Right renal cortex interstitium (tissue), 3 donors: ENCODE data around the gene HSPB7. TPM values are rescaled to one million over a fixed set of nuclear protein-coding genes. Genes with fewer than 3 reads are reported as not detected.
A peak's percentile ranks its signal among the peaks of the same experiment; 100 is the strongest.
"Not testable (repeated sequence)": the region's sequence is repeated elsewhere in the genome, so short reads cannot be mapped to it uniquely, and the experiment has no call there.

Experiments
- DNase-seq, 3 donors: peaks; one replicate each; pipeline ENCODE4 v3.0.0-alpha.2; 2013; ENCODE audit warnings: low read depth in 3 of 3, low spot score in 2 of 3
- polyA plus RNA-seq, 3 donors: library from polyadenylated mRNA; unstranded; fragments of 120-200 nt; gene quantifications; one replicate each; pipeline ENCODE4 v1.2.1, GENCODE V29; 2013; ENCODE audit not compliant: insufficient read length in 3 of 3

The HSPB7 gene
- polyA plus RNA-seq, 3 donors, result 2.7 to 4.7 (median 3.9) TPM

- no peak for DNase-seq
These were observed 33.2 kb upstream of the HSPB7 start for GRCh38 chr1:16051039-16051438.

- no peak for DNase-seq
These were observed 32.5 kb upstream of the HSPB7 start for GRCh38 chr1:16050328-16050727.

- peak in 2 of 3 donors; percentile 63 to 69 for DNase-seq
These were observed 30.8 kb upstream of the HSPB7 start for GRCh38 chr1:16048573-16049189.

- no peak for DNase-seq
These were observed 30.1 kb upstream of the HSPB7 start for GRCh38 chr1:16047791-16048475.

- no peak for DNase-seq
These were observed 29.0 kb upstream of the HSPB7 start for GRCh38 chr1:16046842-16047241.

GRCh38 chr1:16043950-16044349, 26.1 kb upstream of the HSPB7 start:
- no peak for DNase-seq

- no peak for DNase-seq
These were observed 25.7 kb upstream of the HSPB7 start, which contains the start of gene CLCNKB for GRCh38 chr1:16043521-16043920. Gene CLCNKB (plus strand): TSS chr1:16043782. CDS start chr1:16044493, 711 bp downstream.

GRCh38 chr1:16042654-16043053, 24.8 kb upstream of the HSPB7 start:
- not testable (repeated sequence) for DNase-seq

- DNase-seq, result no peak
These were observed 24.3 kb upstream of the HSPB7 start for GRCh38 chr1:16042096-16042495.

- no peak for DNase-seq
These were observed 23.4 kb upstream of the HSPB7 start for GRCh38 chr1:16041200-16041599.

- not testable (repeated sequence) for DNase-seq
These were observed 22.0 kb upstream of the HSPB7 start for GRCh38 chr1:16039871-16040270.

GRCh38 chr1:16038620-16038912, 20.7 kb upstream of the HSPB7 start:
- no peak for DNase-seq

GRCh38 chr1:16036461-16036860, 18.6 kb upstream of the HSPB7 start:
- not testable (repeated sequence) for DNase-seq

- DNase-seq, result not testable (repeated sequence)
These were observed 15.3 kb upstream of the HSPB7 start for GRCh38 chr1:16033103-16033632.

GRCh38 chr1:16032388-16033102, 14.7 kb upstream of the HSPB7 start:
- DNase-seq, result peak in 1 of 3 donors; percentile 57

GRCh38 chr1:16031551-16031950, 13.7 kb upstream of the HSPB7 start:
- no peak for DNase-seq

- no peak for DNase-seq
These were observed 11.4 kb upstream of the HSPB7 start for GRCh38 chr1:16029288-16029687.

- not testable (repeated sequence) for DNase-seq
These were observed 11.1 kb upstream of the HSPB7 start for GRCh38 chr1:16029003-16029268.

GRCh38 chr1:16028237-16029002, 10.6 kb upstream of the HSPB7 start:
- no peak for DNase-seq

- DNase-seq, result no peak
These were observed 9.1 kb upstream of the HSPB7 start for GRCh38 chr1:16026723-16027484.
